ENCODE results near the gene TMEM45B. TPM values are rescaled to one million over a fixed set of nuclear protein-coding genes. Genes with fewer than 3 reads are reported as not detected.

TMEM45B gene
- total RNA-seq, 1 donor from 2014 or later, result not detected

DNA sequence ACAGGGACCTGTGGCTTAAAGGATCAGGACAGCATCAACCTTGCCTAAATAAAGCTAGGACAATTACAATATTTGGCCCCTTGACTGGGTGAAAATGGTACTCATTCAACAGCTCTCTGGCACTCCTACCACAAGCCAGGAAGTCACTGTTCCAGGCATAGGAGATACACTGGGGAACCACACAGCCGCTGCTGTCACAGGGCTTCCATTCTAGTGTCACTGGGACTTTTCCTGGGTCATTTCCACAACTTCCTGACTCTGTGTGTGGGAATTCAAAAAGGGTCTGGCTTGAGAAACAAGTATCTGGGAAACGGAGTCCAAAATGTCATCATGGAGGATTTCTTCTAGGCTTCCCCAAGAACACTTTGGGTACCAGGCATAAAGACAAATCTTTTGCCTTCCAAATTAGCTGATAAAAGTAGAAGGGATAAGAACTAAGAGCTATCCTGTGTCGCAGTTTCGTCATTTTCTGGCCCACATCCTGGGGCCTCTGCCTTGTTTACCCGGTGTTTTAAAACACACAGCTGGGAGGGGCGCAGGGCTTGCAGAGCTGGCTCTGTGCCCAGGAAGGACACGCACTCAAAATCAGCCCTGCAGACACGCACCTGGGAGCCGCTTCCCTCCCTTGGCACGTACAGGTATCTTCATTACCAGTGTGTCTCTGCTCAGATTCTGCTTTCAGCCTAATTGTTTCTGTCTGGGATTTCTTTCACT lies 38.0 kb downstream of the TMEM45B start:
- TF ChIP-seq, protein P1, sequence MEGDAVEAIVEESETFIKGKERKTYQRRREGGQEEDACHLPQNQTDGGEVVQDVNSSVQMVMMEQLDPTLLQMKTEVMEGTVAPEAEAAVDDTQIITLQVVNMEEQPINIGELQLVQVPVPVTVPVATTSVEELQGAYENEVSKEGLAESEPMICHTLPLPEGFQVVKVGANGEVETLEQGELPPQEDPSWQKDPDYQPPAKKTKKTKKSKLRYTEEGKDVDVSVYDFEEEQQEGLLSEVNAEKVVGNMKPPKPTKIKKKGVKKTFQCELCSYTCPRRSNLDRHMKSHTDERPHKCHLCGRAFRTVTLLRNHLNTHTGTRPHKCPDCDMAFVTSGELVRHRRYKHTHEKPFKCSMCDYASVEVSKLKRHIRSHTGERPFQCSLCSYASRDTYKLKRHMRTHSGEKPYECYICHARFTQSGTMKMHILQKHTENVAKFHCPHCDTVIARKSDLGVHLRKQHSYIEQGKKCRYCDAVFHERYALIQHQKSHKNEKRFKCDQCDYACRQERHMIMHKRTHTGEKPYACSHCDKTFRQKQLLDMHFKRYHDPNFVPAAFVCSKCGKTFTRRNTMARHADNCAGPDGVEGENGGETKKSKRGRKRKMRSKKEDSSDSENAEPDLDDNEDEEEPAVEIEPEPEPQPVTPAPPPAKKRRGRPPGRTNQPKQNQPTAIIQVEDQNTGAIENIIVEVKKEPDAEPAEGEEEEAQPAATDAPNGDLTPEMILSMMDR (IDR thresholded peaks at IDR 0.05; ENCODE audit: unreplicated experiment), result no peak
- DNase-seq (ENCODE audit: low spot score), result no peak
- Mint-ChIP-seq H3K27ac (ENCODE audit: unreplicated experiment) (peak overlapping the region; percentile 83), H3K4me1 (ENCODE audit: unreplicated experiment) (peaks cover 25% of the 10 kb centered on the region), H3K36me3 (ENCODE audit: low read depth, unreplicated experiment) (no peaks in the 10 kb centered on the region), H3K9me3 (ENCODE audit: unreplicated experiment) (no peaks in the 10 kb centered on the region), H3K4me3 (ENCODE audit: unreplicated experiment) (no peak overlapping the region), H3K27me3 (ENCODE audit: unreplicated experiment) (peaks cover 4% of the 10 kb centered on the region)

- H3K27ac Mint-ChIP-seq (ENCODE audit: unreplicated experiment), result peak overlapping the region; percentile 83
- no peak for DNase-seq (ENCODE audit: low spot score)
- peaks cover 4% of the 10 kb centered on the region for H3K27me3 Mint-ChIP-seq (ENCODE audit: unreplicated experiment)
- TF ChIP-seq, protein P1 (IDR thresholded peaks at IDR 0.05; ENCODE audit: unreplicated experiment), result no peak
- no peaks in the 10 kb centered on the region for H3K36me3 Mint-ChIP-seq (ENCODE audit: low read depth, unreplicated experiment)
- peaks cover 21% of the 10 kb centered on the region for H3K4me1 Mint-ChIP-seq (ENCODE audit: unreplicated experiment)
- no peaks in the 10 kb centered on the region for H3K9me3 Mint-ChIP-seq (ENCODE audit: unreplicated experiment)
- no peak overlapping the region for H3K4me3 Mint-ChIP-seq (ENCODE audit: unreplicated experiment)
Observed at GRCh38 chr11:129854232-129854805, 38.7 kb downstream of the TMEM45B start.

DNA sequence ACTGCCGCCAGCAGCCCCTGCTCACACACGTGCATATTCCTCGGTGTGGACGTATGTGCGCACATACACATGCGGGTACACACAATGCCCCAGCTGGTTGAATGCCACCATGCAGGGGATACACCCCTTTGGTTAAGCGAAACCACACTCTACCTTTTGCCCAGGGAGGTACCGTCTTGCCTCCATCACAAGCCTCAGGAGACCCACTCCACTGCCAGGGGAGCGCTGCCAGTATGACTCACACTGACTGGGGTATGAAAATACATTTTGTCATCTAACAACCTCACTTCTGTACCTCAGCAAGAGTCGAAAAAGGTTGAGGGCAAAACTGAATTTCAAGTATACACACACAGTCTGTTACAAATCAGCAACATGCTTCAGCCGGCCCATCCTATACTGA lies 39.4 kb downstream of the TMEM45B start:
- Mint-ChIP-seq H3K36me3 (ENCODE audit: low read depth, unreplicated experiment) (no peaks in the 10 kb centered on the region), H3K9me3 (ENCODE audit: unreplicated experiment) (no peaks in the 10 kb centered on the region), H3K27ac (ENCODE audit: unreplicated experiment) (no peak overlapping the region), H3K27me3 (ENCODE audit: unreplicated experiment) (peaks cover 4% of the 10 kb centered on the region), H3K4me3 (ENCODE audit: unreplicated experiment) (no peak overlapping the region), H3K4me1 (ENCODE audit: unreplicated experiment) (peaks cover 21% of the 10 kb centered on the region)
- TF ChIP-seq, protein P1 (IDR thresholded peaks at IDR 0.05; ENCODE audit: unreplicated experiment), result no peak
- no peak for DNase-seq (ENCODE audit: low spot score)

- peaks cover 4% of the 10 kb centered on the region for H3K27me3 Mint-ChIP-seq (ENCODE audit: unreplicated experiment)
- no peaks in the 10 kb centered on the region for H3K36me3 Mint-ChIP-seq (ENCODE audit: low read depth, unreplicated experiment)
- H3K9me3 Mint-ChIP-seq (ENCODE audit: unreplicated experiment), result no peaks in the 10 kb centered on the region
- no peak overlapping the region for H3K4me3 Mint-ChIP-seq (ENCODE audit: unreplicated experiment)
- H3K4me1 Mint-ChIP-seq (ENCODE audit: unreplicated experiment), result peaks cover 21% of the 10 kb centered on the region
- H3K27ac Mint-ChIP-seq (ENCODE audit: unreplicated experiment), result no peak overlapping the region
- TF ChIP-seq, protein P1 (IDR thresholded peaks at IDR 0.05; ENCODE audit: unreplicated experiment), result no peak
- DNase-seq (ENCODE audit: low spot score), result no peak
Observed at GRCh38 chr11:129856036-129856435, 40.4 kb downstream of the TMEM45B start.
